Measurements from ENCODE around the gene RIPOR2.
A peak's percentile ranks its signal among the peaks of the same experiment; 100 is the strongest.
"Not testable (repeated sequence)": the region's sequence is repeated elsewhere in the genome, so short reads cannot be mapped to it uniquely, and the experiment has no call there.

The RIPOR2 gene

GRCh38 chr6:24953726-24954125, 18.0 kb upstream of the RIPOR2 start:
- Histone ChIP-seq H3K4me3 (ENCODE audit: insufficient read depth, low read depth, low read length) (no peak overlapping the region), H3K9me3 (ENCODE audit: control insufficient read depth, low read length) (no peaks in the 10 kb centered on the region), H3K27me3 (ENCODE audit: control insufficient read depth, insufficient read depth, low read length, poor library complexity, severe bottlenecking) (no peaks in the 10 kb centered on the region), H3K4me1 (ENCODE audit: control insufficient read depth, insufficient read depth, low read length) (no peaks in the 10 kb centered on the region), H3K27ac (ENCODE audit: insufficient read depth, low read depth, low read length, poor library complexity, severe bottlenecking) (no peak overlapping the region), H3K36me3 (ENCODE audit: control insufficient read depth, insufficient read depth, low read length) (no peaks in the 10 kb centered on the region)
- WGBS, 2 experiments = 89 to 92% methylated on average over 3 of the region's 3 CpGs

GRCh38 chr6:24951811-24952299, 16.1 kb upstream of the RIPOR2 start:
- no peaks in the 10 kb centered on the region for H3K4me1 ChIP-seq (ENCODE audit: control insufficient read depth, insufficient read depth, low read length)
- 93 to 95% methylated on average over 5 of the region's 5 CpGs for WGBS, 2 experiments

DNA sequence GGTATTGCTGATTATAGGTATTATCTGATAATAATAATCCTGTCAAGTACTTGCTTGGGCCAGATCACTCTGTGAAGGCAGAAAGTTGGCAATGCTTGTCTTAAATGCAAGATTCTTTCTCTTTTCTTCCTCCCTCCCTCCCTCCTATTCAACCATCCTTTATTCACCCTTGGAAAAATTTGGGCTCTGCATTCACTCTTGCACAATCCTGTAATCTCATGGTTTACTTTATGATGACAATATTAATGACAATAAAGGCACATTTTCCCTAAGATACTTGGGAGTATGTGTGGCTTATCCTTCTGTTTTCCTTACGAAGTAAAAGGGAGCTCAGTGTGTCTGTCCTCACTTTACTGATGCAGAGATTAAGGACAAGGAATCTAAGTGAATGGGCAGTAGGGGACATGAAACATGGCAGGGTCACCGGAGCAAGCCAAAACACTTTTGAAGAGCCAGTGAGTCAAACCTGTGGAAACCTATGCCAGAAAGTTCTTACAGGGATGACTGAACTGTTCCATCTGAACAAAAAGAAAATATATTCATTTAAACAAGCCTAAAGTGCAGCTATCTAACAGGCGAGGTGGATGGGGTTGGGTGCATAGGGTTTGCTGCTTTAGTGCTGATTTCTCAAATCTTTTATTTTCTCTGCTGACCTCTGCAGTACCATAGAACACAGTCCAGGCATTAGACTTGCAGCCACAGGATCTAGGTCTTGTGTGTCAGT, 14.6 kb upstream of the RIPOR2 start:
- Histone ChIP-seq H3K9me3 (ENCODE audit: control insufficient read depth, low read length) (peaks cover under 1% of the 10 kb centered on the region), H3K27ac (ENCODE audit: insufficient read depth, low read depth, low read length, poor library complexity, severe bottlenecking) (no peak overlapping the region), H3K4me1 (ENCODE audit: control insufficient read depth, insufficient read depth, low read length) (no peaks in the 10 kb centered on the region), H3K36me3 (ENCODE audit: control insufficient read depth, insufficient read depth, low read length) (no peaks in the 10 kb centered on the region), H3K4me3 (ENCODE audit: insufficient read depth, low read depth, low read length) (no peak overlapping the region), H3K27me3 (ENCODE audit: control insufficient read depth, insufficient read depth, low read length, poor library complexity, severe bottlenecking) (no peaks in the 10 kb centered on the region)
- WGBS, 2 experiments = 89 to 95% methylated on average over 3 of the region's 3 CpGs

More at GRCh38 chr6:24951811-24952299, 16.1 kb upstream of the RIPOR2 start:
- no peaks in the 10 kb centered on the region for H3K36me3 ChIP-seq (ENCODE audit: control insufficient read depth, insufficient read depth, low read length)
- no peaks in the 10 kb centered on the region for H3K9me3 ChIP-seq (ENCODE audit: control insufficient read depth, low read length)
- H3K4me3 ChIP-seq (ENCODE audit: insufficient read depth, low read depth, low read length) = no peak overlapping the region
- no peaks in the 10 kb centered on the region for H3K27me3 ChIP-seq (ENCODE audit: control insufficient read depth, insufficient read depth, low read length, poor library complexity, severe bottlenecking)
- H3K27ac ChIP-seq (ENCODE audit: insufficient read depth, low read depth, low read length, poor library complexity, severe bottlenecking) = no peak overlapping the region

DNA sequence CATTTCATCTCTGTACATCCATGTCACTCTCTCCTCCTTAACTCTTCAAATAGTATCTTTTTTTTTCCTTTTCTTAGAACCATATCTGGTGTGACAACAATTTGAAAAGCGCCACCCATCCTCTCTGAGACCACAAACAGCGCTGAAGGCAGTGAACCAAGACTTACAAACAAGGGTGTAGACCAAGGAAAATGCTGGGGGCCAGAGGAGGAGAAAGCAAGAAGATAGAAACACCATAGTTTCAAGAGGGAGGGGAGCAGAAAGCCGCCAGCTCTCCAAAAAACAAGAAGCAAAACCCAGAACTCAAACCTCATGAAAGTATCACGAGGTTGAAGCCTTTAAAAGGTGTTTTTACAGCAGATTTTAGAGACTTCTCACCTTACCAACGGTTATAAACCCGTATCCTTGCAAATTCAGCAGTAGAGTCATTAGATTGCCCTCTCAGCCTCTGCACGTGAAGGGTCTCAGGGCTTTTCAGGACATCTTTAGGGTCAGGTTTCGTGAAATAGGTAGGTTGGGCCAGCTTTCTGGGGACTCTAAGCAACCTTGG, 13.3 kb upstream of the RIPOR2 start:
- no peaks in the 10 kb centered on the region for H3K4me1 ChIP-seq (ENCODE audit: control insufficient read depth, insufficient read depth, low read length)
- no peaks in the 10 kb centered on the region for H3K36me3 ChIP-seq (ENCODE audit: control insufficient read depth, insufficient read depth, low read length)
- peaks cover 3% of the 10 kb centered on the region for H3K9me3 ChIP-seq (ENCODE audit: control insufficient read depth, low read length)
- no peak overlapping the region for H3K27ac ChIP-seq (ENCODE audit: insufficient read depth, low read depth, low read length, poor library complexity, severe bottlenecking)
- no peaks in the 10 kb centered on the region for H3K27me3 ChIP-seq (ENCODE audit: control insufficient read depth, insufficient read depth, low read length, poor library complexity, severe bottlenecking)
- no peak overlapping the region for H3K4me3 ChIP-seq (ENCODE audit: insufficient read depth, low read depth, low read length)
- WGBS, 2 experiments = 85 to 86% methylated on average over 8 of the region's 8 CpGs

DNA sequence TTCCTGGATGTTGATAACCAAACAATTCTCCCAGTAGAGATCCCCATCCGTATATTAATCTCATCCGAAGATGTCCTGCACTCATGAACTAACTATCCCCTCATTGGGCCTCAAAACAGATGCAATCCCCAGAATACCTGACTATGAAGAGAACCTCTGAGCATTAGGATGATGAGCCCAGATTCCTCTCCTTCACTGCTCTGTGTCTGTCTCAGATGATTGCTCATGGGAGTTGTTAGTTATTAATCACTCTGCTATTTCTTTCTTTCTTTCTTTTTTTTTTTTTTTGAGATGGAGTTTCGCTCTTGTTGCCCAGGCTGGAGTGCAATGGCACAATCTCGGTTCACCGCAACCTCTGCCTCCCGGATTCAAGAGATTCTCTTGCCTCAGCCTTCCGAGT, 12.5 kb upstream of the RIPOR2 start:
- not testable (repeated sequence) for H3K27ac ChIP-seq (ENCODE audit: insufficient read depth, low read depth, low read length, poor library complexity, severe bottlenecking); H3K9me3 ChIP-seq (ENCODE audit: control insufficient read depth, low read length); H3K4me1 ChIP-seq (ENCODE audit: control insufficient read depth, insufficient read depth, low read length); H3K4me3 ChIP-seq (ENCODE audit: insufficient read depth, low read depth, low read length); H3K27me3 ChIP-seq (ENCODE audit: control insufficient read depth, insufficient read depth, low read length, poor library complexity, severe bottlenecking); H3K36me3 ChIP-seq (ENCODE audit: control insufficient read depth, insufficient read depth, low read length)
- whole genome bisulfite sequencing, 2 experiments = 84 to 97% methylated on average over 6 to 7 of the region's 7 CpGs

DNA sequence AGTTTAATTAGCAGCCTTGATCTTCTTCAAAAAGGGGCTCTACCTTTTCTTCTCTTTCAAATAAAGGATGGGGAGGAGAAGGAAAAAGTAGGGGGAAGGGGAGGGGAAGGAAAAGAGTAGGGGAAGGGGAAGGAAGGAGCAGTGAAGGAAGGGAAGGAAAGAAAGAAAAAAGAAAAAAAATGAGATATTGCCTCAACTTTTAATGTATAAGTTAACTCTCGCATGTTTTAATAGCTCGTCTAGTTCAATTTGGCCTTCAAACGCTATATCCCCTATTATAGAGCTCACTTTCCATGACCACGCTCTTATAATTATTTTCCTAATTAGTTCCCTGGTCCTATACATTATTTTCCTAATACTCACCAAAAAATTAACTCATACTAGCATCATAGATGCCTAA, 11.9 kb upstream of the RIPOR2 start:
- Histone ChIP-seq H3K27me3 (ENCODE audit: control insufficient read depth, insufficient read depth, low read length, poor library complexity, severe bottlenecking) (no peaks in the 10 kb centered on the region), H3K36me3 (ENCODE audit: control insufficient read depth, insufficient read depth, low read length) (no peaks in the 10 kb centered on the region), H3K9me3 (ENCODE audit: control insufficient read depth, low read length) (peaks cover 3% of the 10 kb centered on the region), H3K27ac (ENCODE audit: insufficient read depth, low read depth, low read length, poor library complexity, severe bottlenecking) (no peak overlapping the region), H3K4me3 (ENCODE audit: insufficient read depth, low read depth, low read length) (no peak overlapping the region), H3K4me1 (ENCODE audit: control insufficient read depth, insufficient read depth, low read length) (no peaks in the 10 kb centered on the region)
- 96 to 97% methylated on average over 4 of the region's 4 CpGs for WGBS, 2 experiments

DNA sequence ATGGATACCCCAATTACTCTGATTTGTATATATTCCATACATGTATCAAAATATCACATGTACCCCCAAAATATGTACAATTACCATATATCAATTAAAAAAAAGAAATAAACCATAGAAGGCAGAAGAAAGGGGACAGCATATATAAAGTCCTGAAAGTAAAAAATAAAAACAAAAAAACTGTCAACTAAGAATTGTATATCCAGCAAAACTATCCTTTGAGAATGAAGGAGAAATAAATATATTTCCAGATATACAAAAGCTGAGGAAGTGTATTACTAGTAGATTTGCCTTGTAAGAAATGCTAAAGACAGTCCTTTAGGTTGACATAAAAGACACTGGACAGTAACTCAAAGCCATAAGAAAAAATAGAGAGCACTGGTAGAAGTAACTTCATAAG, 9.3 kb upstream of the RIPOR2 start:
- Histone ChIP-seq H3K4me3 (ENCODE audit: insufficient read depth, low read depth, low read length) (no peak overlapping the region), H3K36me3 (ENCODE audit: control insufficient read depth, insufficient read depth, low read length) (no peaks in the 10 kb centered on the region)

DNA sequence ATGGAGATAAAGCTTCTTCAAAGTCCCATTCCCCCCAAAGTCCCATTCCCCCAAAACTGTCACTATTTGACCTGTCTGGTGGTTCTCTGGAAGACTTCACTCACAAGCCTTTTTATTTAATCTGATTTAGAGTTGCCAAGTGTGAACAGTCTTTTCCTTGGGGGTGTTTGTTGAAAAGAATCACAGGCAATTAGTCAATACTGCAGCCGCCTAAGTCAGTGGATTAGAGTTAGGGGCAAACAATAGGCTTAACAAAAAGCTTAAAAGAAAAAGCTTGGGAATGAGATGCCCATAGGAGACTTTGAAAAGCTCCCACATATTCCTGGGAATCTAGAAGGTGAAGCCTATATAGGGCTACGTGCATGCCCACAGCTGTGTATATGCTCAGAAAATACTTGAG, 8.0 kb upstream of the RIPOR2 start:
- Histone ChIP-seq H3K36me3 (ENCODE audit: control insufficient read depth, insufficient read depth, low read length) (no peaks in the 10 kb centered on the region), H3K27me3 (ENCODE audit: control insufficient read depth, insufficient read depth, low read length, poor library complexity, severe bottlenecking) (no peaks in the 10 kb centered on the region), H3K27ac (ENCODE audit: insufficient read depth, low read depth, low read length, poor library complexity, severe bottlenecking) (peak overlapping the region; percentile 18), H3K4me1 (ENCODE audit: control insufficient read depth, insufficient read depth, low read length) (no peaks in the 10 kb centered on the region), H3K4me3 (ENCODE audit: insufficient read depth, low read depth, low read length) (no peak overlapping the region), H3K9me3 (ENCODE audit: control insufficient read depth, low read length) (peaks cover 3% of the 10 kb centered on the region)
- 42 to 43% methylated on average over 2 of the region's 2 CpGs for WGBS, 2 experiments

More for the DNA sequence above, 9.3 kb upstream of the RIPOR2 start:
- no peaks in the 10 kb centered on the region for H3K4me1 ChIP-seq (ENCODE audit: control insufficient read depth, insufficient read depth, low read length)
- no peaks in the 10 kb centered on the region for H3K27me3 ChIP-seq (ENCODE audit: control insufficient read depth, insufficient read depth, low read length, poor library complexity, severe bottlenecking)
- H3K9me3 ChIP-seq (ENCODE audit: control insufficient read depth, low read length) = peaks cover 3% of the 10 kb centered on the region
- no peak overlapping the region for H3K27ac ChIP-seq (ENCODE audit: insufficient read depth, low read depth, low read length, poor library complexity, severe bottlenecking)

DNA sequence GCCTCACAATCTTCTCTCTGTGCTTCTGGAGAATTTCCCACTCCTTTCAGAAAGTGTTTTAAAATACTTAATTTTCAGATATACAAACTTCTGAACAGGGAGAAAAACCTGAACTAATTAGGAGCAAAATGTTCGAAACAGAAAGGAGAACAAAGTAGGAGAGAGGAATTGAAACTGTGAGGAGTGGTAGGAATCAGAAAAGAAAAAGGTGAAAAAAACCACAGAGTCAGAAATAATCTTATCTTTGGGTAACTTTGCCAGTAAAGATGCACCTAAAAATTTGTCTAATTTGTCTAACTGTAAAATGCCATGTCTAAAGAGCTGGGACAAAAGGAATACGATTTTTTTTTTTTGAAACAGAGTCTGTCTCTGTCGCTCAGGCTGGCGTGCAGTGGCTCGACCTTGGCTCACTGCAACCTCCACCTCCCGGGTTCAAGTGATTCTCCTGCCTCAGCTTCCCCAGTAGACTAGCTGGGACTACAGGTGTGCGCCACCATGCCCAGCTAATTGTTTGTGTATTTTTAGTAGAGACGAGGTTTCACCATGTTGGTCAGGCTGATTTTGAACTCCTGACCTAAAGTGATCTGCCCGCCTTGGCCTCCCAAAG, 4.7 kb upstream of the RIPOR2 start:
- WGBS, 2 experiments = 87% methylated on average over 9 of the region's 9 CpGs

GRCh38 chr6:24936641-24937317, 1.0 kb upstream of the RIPOR2 start:
- 83 to 86% methylated on average over 5 of the region's 5 CpGs for WGBS, 2 experiments
- Histone ChIP-seq H3K4me1 (ENCODE audit: control insufficient read depth, insufficient read depth, low read length) (peaks cover 7% of the 10 kb centered on the region), H3K9me3 (ENCODE audit: control insufficient read depth, low read length) (no peaks in the 10 kb centered on the region), H3K36me3 (ENCODE audit: control insufficient read depth, insufficient read depth, low read length) (no peaks in the 10 kb centered on the region), H3K27me3 (ENCODE audit: control insufficient read depth, insufficient read depth, low read length, poor library complexity, severe bottlenecking) (no peaks in the 10 kb centered on the region), H3K4me3 (ENCODE audit: insufficient read depth, low read depth, low read length) (no peak overlapping the region), H3K27ac (ENCODE audit: insufficient read depth, low read depth, low read length, poor library complexity, severe bottlenecking) (no peak overlapping the region)

More for the DNA sequence above, 4.7 kb upstream of the RIPOR2 start:
- Histone ChIP-seq H3K9me3 (ENCODE audit: control insufficient read depth, low read length) (peaks cover 2% of the 10 kb centered on the region), H3K4me1 (ENCODE audit: control insufficient read depth, insufficient read depth, low read length) (no peaks in the 10 kb centered on the region), H3K27me3 (ENCODE audit: control insufficient read depth, insufficient read depth, low read length, poor library complexity, severe bottlenecking) (no peaks in the 10 kb centered on the region), H3K4me3 (ENCODE audit: insufficient read depth, low read depth, low read length) (no peak overlapping the region), H3K27ac (ENCODE audit: insufficient read depth, low read depth, low read length, poor library complexity, severe bottlenecking) (no peak overlapping the region), H3K36me3 (ENCODE audit: control insufficient read depth, insufficient read depth, low read length) (no peaks in the 10 kb centered on the region)

Data from ectodermal cell (in vitro differentiated cells).